ENCODE data around the gene ZBTB20.

- TF ChIP-seq CTCF (conservative IDR thresholded peaks at IDR 0.05; ENCODE audit: low read depth, low read length) (no peak), EZH2 (IDR thresholded peaks at IDR 0.05; ENCODE audit: low read length, unreplicated experiment) (no peak)
Measured at GRCh38 chr3:114756506-114757279, 390.4 kb downstream of the ZBTB20 start.

All from PC-3 (cell line).